Right cardiac atrium (tissue), 5 donors: ENCODE measurements around the gene MAP4K2. TPM values are rescaled to one million over a fixed set of nuclear protein-coding genes. Genes with fewer than 3 reads are reported as not detected.

Experiments
- ATAC-seq, 2 donors: fragments of 200-7000 bp; cut with Tn5 transposase; one replicate each; pipeline versions ENCODE4 v1.8.0 to v1.9.1; 2020; ENCODE audit warnings: moderate library complexity in 2 of 2, mild to moderate bottlenecking in 1 of 2
- DNase-seq, 3 donors: peaks; one replicate each; pipeline ENCODE4 v3.0.0-alpha.2; 2020
- H3K27ac ChIP-seq: one replicate; pipeline ENCODE4 v1.5.1; 2013; ENCODE audit warnings: mild to moderate bottlenecking, low read length, control low read depth, moderate library complexity
- H3K27me3 ChIP-seq: one replicate; pipeline ENCODE4 v1.6.1; 2013; ENCODE audit not compliant: control insufficient read depth, insufficient read depth
- H3K4me1 ChIP-seq: one replicate; pipeline ENCODE4 v1.6.1; 2013; ENCODE audit warnings: low read length; ENCODE audit not compliant: control insufficient read depth, insufficient read depth
- H3K4me3 ChIP-seq: one replicate; pipeline ENCODE4 v1.5.1; 2013; ENCODE audit warnings: low read length, control low read depth
- H3K9me3 ChIP-seq: one replicate; pipeline ENCODE4 v1.6.1; 2013; ENCODE audit warnings: low read length; ENCODE audit not compliant: control insufficient read depth
- WGBS: extraction: QIAGEN DNeasy Blood & Tissue Kit; methylation state at CpG from one replicate; pipeline ENCODE4 v1.1.7; 2013; 5-methylcytosine and 5-hydroxymethylcytosine counted together
- intact Hi-C, 4 donors: fragments of 100-400 bp; cut with DNase I; formaldehyde crosslinking; loops; one replicate each; pipeline versions ENCODE4 v1.11.0 to v1.14.0; 2022 to 2023
- polyA plus RNA-seq: library from polyadenylated mRNA; stranded (reverse); fragments of 200-250 nt; gene quantifications from one replicate; pipeline ENCODE4 v1.2.3, GENCODE V29; 2013
- total RNA-seq, 4 donors: library from RNA; stranded (reverse); fragmentation: NEBNext Ultra II Directional; extraction: Animal tissue kit (Norgen Biotek cat#: 25700); gene quantifications; one replicate each; pipeline ENCODE4 v1.2.1, GENCODE V29; 2021
- donor health status: healthy with polysubstance abuse.
- donor health status: DM: no; HTN: yes; CAD: no.
- donor health status: DM: no; HTN: no; CAD: no.
- donor health status: DM: no; HTN: yes; CAD: no; lungs with severe emphysema.
- donor health status: DM: yes; HTN: yes; CAD: no.

The MAP4K2 gene
- total and polyA plus RNA-seq, 5 donors = 8.7 to 11.7 (median 11.0) TPM

GRCh38 chr11:64799623-64800302, 3.3 kb downstream of the MAP4K2 start:
- peaks cover 3% of the 10 kb centered on the region for H3K4me1 ChIP-seq
- no peaks in the 10 kb centered on the region for H3K27me3 ChIP-seq
- H3K27ac ChIP-seq = no peak overlapping the region
- 64% methylated on average over 14 of the region's 14 CpGs for WGBS
- H3K4me3 ChIP-seq = no peak overlapping the region
- intact Hi-C loops = no loop called here
- peak in 2 of 3 donors; percentile 10 to 40 for DNase-seq
- ATAC-seq = peak in 1 of 2 donors; percentile 12
- H3K9me3 ChIP-seq = no peaks in the 10 kb centered on the region

GRCh38 chr11:64799256-64799622, 3.8 kb downstream of the MAP4K2 start:
- ATAC-seq (no peak), DNase-seq (peak in 2 of 3 donors; percentile 5 to 16)
- no peak overlapping the region for H3K27ac ChIP-seq
- WGBS = 73% methylated on average over 7 of the region's 7 CpGs
- no peak overlapping the region for H3K4me3 ChIP-seq
- intact Hi-C loops = no loop called here
- peaks cover 3% of the 10 kb centered on the region for H3K4me1 ChIP-seq
- H3K27me3 ChIP-seq = no peaks in the 10 kb centered on the region
- no peaks in the 10 kb centered on the region for H3K9me3 ChIP-seq

- ATAC-seq (no peak), DNase-seq (peak in 1 of 3 donors; percentile 38)
- H3K4me3 ChIP-seq = no peak overlapping the region
- intact Hi-C loops = no loop called here
- H3K27ac ChIP-seq = no peak overlapping the region
- no peaks in the 10 kb centered on the region for H3K4me1 ChIP-seq
- H3K9me3 ChIP-seq = no peaks in the 10 kb centered on the region
- no peaks in the 10 kb centered on the region for H3K27me3 ChIP-seq
- WGBS = 87% methylated on average over 19 of the region's 19 CpGs
Observed at GRCh38 chr11:64796757-64797541, 6.1 kb downstream of the MAP4K2 start.

GRCh38 chr11:64796047-64796756, 6.8 kb downstream of the MAP4K2 start:
- DNase-seq = peak in 1 of 3 donors; percentile 26
- WGBS = 83% methylated on average over 19 of the region's 19 CpGs
- ATAC-seq = no peak
- Histone ChIP-seq H3K4me3 (no peak overlapping the region), H3K4me1 (no peaks in the 10 kb centered on the region), H3K27ac (no peak overlapping the region), H3K27me3 (no peaks in the 10 kb centered on the region), H3K9me3 (no peaks in the 10 kb centered on the region)
- intact Hi-C loops = no loop called here

GRCh38 chr11:64794526-64794925, 8.5 kb downstream of the MAP4K2 start:
- 93% methylated on average over 10 of the region's 10 CpGs for WGBS
- no peak overlapping the region for H3K4me3 ChIP-seq
- H3K4me1 ChIP-seq = no peaks in the 10 kb centered on the region
- H3K9me3 ChIP-seq = no peaks in the 10 kb centered on the region
- H3K27ac ChIP-seq = no peak overlapping the region
- intact Hi-C loops = no loop called here
- H3K27me3 ChIP-seq = no peaks in the 10 kb centered on the region
- ATAC-seq (no peak), DNase-seq (peak in 1 of 3 donors; percentile 11)

GRCh38 chr11:64793271-64794160, 9.5 kb downstream of the MAP4K2 start:
- peak in 1 of 3 donors; percentile 32 for DNase-seq
- H3K9me3 ChIP-seq = no peaks in the 10 kb centered on the region
- H3K4me3 ChIP-seq = no peak overlapping the region
- intact Hi-C loops = no loop called here
- WGBS = 53% methylated on average over 11 of the region's 11 CpGs
- no peak overlapping the region for H3K27ac ChIP-seq
- no peaks in the 10 kb centered on the region for H3K27me3 ChIP-seq
- no peaks in the 10 kb centered on the region for H3K4me1 ChIP-seq
- no peak for ATAC-seq

GRCh38 chr11:64792482-64792881, 10.5 kb downstream of the MAP4K2 start:
- WGBS = 92% methylated on average over 4 of the region's 4 CpGs
- intact Hi-C loops = no loop called here
- no peak for ATAC-seq
- H3K9me3 ChIP-seq = no peaks in the 10 kb centered on the region
- no peak overlapping the region for H3K27ac ChIP-seq
- DNase-seq = no peak
- H3K4me1 ChIP-seq = no peaks in the 10 kb centered on the region
- H3K4me3 ChIP-seq = no peak overlapping the region
- H3K27me3 ChIP-seq = no peaks in the 10 kb centered on the region

- WGBS = 90% methylated on average over 14 of the region's 14 CpGs
- Histone ChIP-seq H3K27me3 (no peaks in the 10 kb centered on the region), H3K27ac (no peak overlapping the region), H3K9me3 (no peaks in the 10 kb centered on the region), H3K4me1 (no peaks in the 10 kb centered on the region), H3K4me3 (no peak overlapping the region)
- intact Hi-C loops = no loop called here
- DNase-seq (peak in 2 of 3 donors; percentile 7 to 42), ATAC-seq (no peak)
Observed at GRCh38 chr11:64791781-64792291, 11.2 kb downstream of the MAP4K2 start.

- 92% methylated on average over 25 of the region's 25 CpGs for WGBS
- Histone ChIP-seq H3K4me3 (no peak overlapping the region), H3K9me3 (no peaks in the 10 kb centered on the region), H3K4me1 (no peaks in the 10 kb centered on the region), H3K27ac (no peak overlapping the region), H3K27me3 (no peaks in the 10 kb centered on the region)
- ATAC-seq (no peak), DNase-seq (peak in 2 of 3 donors; percentile 3 to 7)
- intact Hi-C loops = no loop called here
Observed at GRCh38 chr11:64790205-64791095, 12.6 kb downstream of the MAP4K2 start.
